ENCODE data around the gene FAM120B. TPM values are rescaled to one million over a fixed set of nuclear protein-coding genes. Genes with fewer than 3 reads are reported as not detected.
A peak's percentile ranks its signal among the peaks of the same experiment; 100 is the strongest.

FAM120B gene
- total and polyA plus RNA-seq, 2 donors (not counting 1 experiment from before 2014, with no cell fraction given) = 14.4 to 19.3 TPM

DNA sequence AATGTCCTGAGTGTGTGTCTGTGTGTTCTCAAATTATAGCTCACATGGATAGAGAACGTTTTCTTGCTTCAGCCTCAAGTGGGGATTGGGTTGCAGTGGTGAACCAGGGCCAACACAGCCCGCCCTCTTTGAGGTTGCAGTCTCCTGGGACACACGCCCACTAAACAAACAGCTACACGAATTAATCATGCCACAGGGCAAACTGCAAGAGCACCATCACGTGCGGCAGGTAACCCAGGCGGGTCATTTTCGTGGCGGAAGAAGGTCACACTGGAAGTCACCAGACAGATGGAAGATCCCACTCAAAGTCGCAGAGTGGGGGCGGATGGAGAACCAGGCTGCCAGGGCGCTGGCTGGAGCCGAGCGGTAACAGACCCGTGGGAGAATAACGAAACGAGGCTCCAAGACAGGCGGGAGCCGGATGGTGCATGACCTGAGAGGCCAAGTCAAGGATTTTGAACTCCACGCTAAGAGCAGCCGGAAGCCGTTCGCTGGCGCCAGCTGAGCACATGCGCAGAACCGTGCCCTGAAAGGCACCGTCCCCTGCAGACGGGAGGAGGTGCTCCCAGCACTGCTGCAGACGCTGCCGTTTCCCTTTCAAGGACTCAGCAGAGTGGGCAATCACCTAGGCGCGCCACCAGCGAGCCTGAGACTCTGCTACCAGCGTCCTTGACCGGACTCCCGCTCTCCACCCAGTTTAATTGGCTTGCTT, 26.4 kb upstream of the FAM120B start:
- peak overlapping the region; percentile 24 for H3K9ac ChIP-seq (ENCODE audit: insufficient read depth, low read length)
- DNase-seq (ENCODE audit: low read depth in 2 of 2) = peak in 1 of 2 donors; percentile 14
- H3K4me2 ChIP-seq (ENCODE audit: extremely low read depth, insufficient read depth, low read length) = peak overlapping the region; percentile 85
- no peaks in the 10 kb centered on the region for H3K79me2 ChIP-seq (ENCODE audit: control insufficient read depth, insufficient read depth, low read length)
- no peaks in the 10 kb centered on the region for H4K20me1 ChIP-seq (ENCODE audit: control insufficient read depth, extremely low read depth, insufficient read depth, low read length)
- H3K4me3 ChIP-seq (replicated peaks in 1 of 4; ENCODE audit: control extremely low read depth in 1 of 4, insufficient read depth in 1 of 4, low read depth in 3 of 4, low read length in 4 of 4) = peak overlapping the region; percentile 11 to 46 (median 31)
- H3K36me3 ChIP-seq (ENCODE audit: control insufficient read depth, insufficient read depth, low read length) = no peaks in the 10 kb centered on the region
- H3K4me1 ChIP-seq (ENCODE audit: control insufficient read depth, extremely low read depth, insufficient read depth, low read length) = peaks cover 9% of the 10 kb centered on the region
- H2AFZ ChIP-seq (ENCODE audit: low read length) = peak overlapping the region; percentile 94
- no peaks in the 10 kb centered on the region for H3K27me3 ChIP-seq (ENCODE audit: control insufficient read depth, insufficient read depth, low read length)
- H3K9me3 ChIP-seq (ENCODE audit: control insufficient read depth, insufficient read depth, low read depth, low read length) = no peaks in the 10 kb centered on the region
- no peak for TF ChIP-seq EZH2 (IDR thresholded peaks at IDR 0.05; ENCODE audit: low read length, missing control alignments)
- TF ChIP-seq, protein P1, sequence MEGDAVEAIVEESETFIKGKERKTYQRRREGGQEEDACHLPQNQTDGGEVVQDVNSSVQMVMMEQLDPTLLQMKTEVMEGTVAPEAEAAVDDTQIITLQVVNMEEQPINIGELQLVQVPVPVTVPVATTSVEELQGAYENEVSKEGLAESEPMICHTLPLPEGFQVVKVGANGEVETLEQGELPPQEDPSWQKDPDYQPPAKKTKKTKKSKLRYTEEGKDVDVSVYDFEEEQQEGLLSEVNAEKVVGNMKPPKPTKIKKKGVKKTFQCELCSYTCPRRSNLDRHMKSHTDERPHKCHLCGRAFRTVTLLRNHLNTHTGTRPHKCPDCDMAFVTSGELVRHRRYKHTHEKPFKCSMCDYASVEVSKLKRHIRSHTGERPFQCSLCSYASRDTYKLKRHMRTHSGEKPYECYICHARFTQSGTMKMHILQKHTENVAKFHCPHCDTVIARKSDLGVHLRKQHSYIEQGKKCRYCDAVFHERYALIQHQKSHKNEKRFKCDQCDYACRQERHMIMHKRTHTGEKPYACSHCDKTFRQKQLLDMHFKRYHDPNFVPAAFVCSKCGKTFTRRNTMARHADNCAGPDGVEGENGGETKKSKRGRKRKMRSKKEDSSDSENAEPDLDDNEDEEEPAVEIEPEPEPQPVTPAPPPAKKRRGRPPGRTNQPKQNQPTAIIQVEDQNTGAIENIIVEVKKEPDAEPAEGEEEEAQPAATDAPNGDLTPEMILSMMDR (conservative IDR thresholded peaks at IDR 0.05 in 1 of 2, IDR thresholded peaks at IDR 0.05 in 1 of 2; ENCODE audit: low read depth in 1 of 2, low read length in 2 of 2) = no peak
- H3K27ac ChIP-seq (ENCODE audit: insufficient read depth, low read length) = no peak overlapping the region

DNA sequence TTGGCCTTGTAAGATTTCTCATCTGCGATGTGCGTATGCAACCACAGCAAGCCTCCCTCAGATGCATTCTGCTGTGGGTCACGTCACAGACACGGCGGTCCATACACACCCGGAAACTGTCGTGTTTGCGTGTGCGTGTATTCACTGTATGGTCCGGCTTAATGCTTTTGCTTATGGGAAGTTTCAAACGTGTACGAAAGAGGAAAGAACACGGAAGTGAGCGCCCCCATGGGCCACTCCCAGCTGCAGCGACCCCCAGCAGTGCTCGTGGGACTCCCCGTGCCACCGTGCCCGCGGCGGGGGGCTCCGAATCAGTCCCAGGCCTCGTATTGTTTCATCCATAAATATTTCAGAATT, 25.9 kb upstream of the FAM120B start:
- no peak overlapping the region for H3K27ac ChIP-seq (ENCODE audit: insufficient read depth, low read length)
- peak overlapping the region; percentile 11 to 46 (median 31) for H3K4me3 ChIP-seq (replicated peaks in 1 of 4; ENCODE audit: control extremely low read depth in 1 of 4, insufficient read depth in 1 of 4, low read depth in 3 of 4, low read length in 4 of 4)
- no peak overlapping the region for H3K9ac ChIP-seq (ENCODE audit: insufficient read depth, low read length)
- no peaks in the 10 kb centered on the region for H3K9me3 ChIP-seq (ENCODE audit: control insufficient read depth, insufficient read depth, low read depth, low read length)
- peak overlapping the region; percentile 85 for H3K4me2 ChIP-seq (ENCODE audit: extremely low read depth, insufficient read depth, low read length)
- no peaks in the 10 kb centered on the region for H3K79me2 ChIP-seq (ENCODE audit: control insufficient read depth, insufficient read depth, low read length)
- peak overlapping the region; percentile 94 for H2AFZ ChIP-seq (ENCODE audit: low read length)
- no peaks in the 10 kb centered on the region for H4K20me1 ChIP-seq (ENCODE audit: control insufficient read depth, extremely low read depth, insufficient read depth, low read length)
- no peaks in the 10 kb centered on the region for H3K27me3 ChIP-seq (ENCODE audit: control insufficient read depth, insufficient read depth, low read length)
- peaks cover 9% of the 10 kb centered on the region for H3K4me1 ChIP-seq (ENCODE audit: control insufficient read depth, extremely low read depth, insufficient read depth, low read length)
- TF ChIP-seq, protein P1 (conservative IDR thresholded peaks at IDR 0.05 in 1 of 2, IDR thresholded peaks at IDR 0.05 in 1 of 2; ENCODE audit: low read depth in 1 of 2, low read length in 2 of 2) = no peak
- TF ChIP-seq EZH2 (IDR thresholded peaks at IDR 0.05; ENCODE audit: low read length, missing control alignments) = no peak
- DNase-seq (ENCODE audit: low read depth in 2 of 2) = peak in 1 of 2 donors; percentile 5
- no peaks in the 10 kb centered on the region for H3K36me3 ChIP-seq (ENCODE audit: control insufficient read depth, insufficient read depth, low read length)

DNA sequence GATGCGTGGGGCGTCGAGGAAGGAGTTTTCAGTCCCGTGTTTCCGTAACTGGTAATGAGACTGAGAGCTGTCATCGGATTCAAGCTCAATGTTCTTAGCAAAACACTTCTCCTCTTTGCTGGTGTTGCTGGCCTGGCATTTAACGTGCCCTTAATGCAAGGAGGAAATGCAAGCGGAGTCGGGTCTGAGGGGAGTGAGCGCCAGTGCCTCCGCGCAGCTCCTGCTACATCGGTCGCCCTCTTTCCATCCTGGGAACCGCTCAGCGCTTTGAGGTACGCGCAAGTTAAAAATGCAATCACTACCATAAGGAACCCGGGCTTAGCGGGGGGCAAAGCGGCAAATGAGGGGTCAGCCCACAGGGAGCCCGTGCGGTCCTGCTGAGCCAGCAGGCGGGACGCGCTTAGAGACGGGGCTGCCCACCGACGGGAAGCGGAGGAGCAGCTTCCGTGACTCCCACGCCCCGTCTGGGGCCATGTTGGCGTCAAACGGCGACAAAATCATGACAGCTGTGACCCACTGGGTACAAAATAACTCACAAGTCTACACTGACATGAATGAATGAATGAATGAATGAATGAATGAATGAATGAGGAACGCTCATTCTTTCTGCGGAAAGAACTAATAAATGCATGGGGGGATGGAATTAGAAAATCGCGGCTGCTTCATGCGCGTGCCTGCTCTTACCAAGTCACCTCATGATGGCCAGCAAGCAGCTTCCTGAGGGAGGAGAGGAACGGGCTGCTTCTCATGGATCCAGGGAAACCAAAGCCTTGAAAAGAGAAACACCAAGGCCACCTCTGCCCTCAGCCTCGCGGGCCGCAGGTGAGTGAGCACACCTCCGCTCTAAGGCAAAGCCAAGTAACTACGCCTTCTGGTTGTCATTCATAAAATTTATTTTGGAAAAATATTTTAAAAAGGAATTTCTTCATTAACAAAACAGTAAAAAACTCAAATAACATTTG, 24.9 kb upstream of the FAM120B start:
- Histone ChIP-seq H3K9ac (ENCODE audit: insufficient read depth, low read length) (no peak overlapping the region), H3K27ac (ENCODE audit: insufficient read depth, low read length) (no peak overlapping the region), H2AFZ (ENCODE audit: low read length) (no peak overlapping the region), H3K36me3 (ENCODE audit: control insufficient read depth, insufficient read depth, low read length) (no peaks in the 10 kb centered on the region), H3K4me1 (ENCODE audit: control insufficient read depth, extremely low read depth, insufficient read depth, low read length) (peaks cover 4% of the 10 kb centered on the region), H3K4me3 (replicated peaks in 1 of 4; ENCODE audit: control extremely low read depth in 1 of 4, insufficient read depth in 1 of 4, low read depth in 3 of 4, low read length in 4 of 4) (no peak overlapping the region), H4K20me1 (ENCODE audit: control insufficient read depth, extremely low read depth, insufficient read depth, low read length) (no peaks in the 10 kb centered on the region), H3K79me2 (ENCODE audit: control insufficient read depth, insufficient read depth, low read length) (no peaks in the 10 kb centered on the region), H3K9me3 (ENCODE audit: control insufficient read depth, insufficient read depth, low read depth, low read length) (no peaks in the 10 kb centered on the region), H3K4me2 (ENCODE audit: extremely low read depth, insufficient read depth, low read length) (no peak overlapping the region), H3K27me3 (ENCODE audit: control insufficient read depth, insufficient read depth, low read length) (no peaks in the 10 kb centered on the region)
- DNase-seq (ENCODE audit: low read depth in 2 of 2) = no peak
- TF ChIP-seq EZH2 (IDR thresholded peaks at IDR 0.05; ENCODE audit: low read length, missing control alignments) = no peak
- TF ChIP-seq, protein P1 (conservative IDR thresholded peaks at IDR 0.05 in 1 of 2, IDR thresholded peaks at IDR 0.05 in 1 of 2; ENCODE audit: low read depth in 1 of 2, low read length in 2 of 2) = no peak
